Testis (tissue), 2 donors: ENCODE results near the gene MLXIP.

Experiments used
- CTCF ChIP-seq, 3 experiments: fragments of 450-650 bp in 2 of 3; fragments of 200-600 bp in 1 of 3; sonication (generic) in 1 of 3; IDR thresholded peaks; one replicate each; pipeline ENCODE4 v1.5.1; 2016 to 2019; ENCODE audit warnings: antibody characterized with exemption in 3 of 3, mild to moderate bottlenecking in 2 of 3, moderate library complexity in 1 of 3
- POLR2A ChIP-seq: fragments of 450-650 bp; IDR thresholded peaks from one replicate; pipeline ENCODE4 v1.6.1; 2017; ENCODE audit warnings: antibody characterized with exemption, mild to moderate bottlenecking, moderate library complexity

DNA sequence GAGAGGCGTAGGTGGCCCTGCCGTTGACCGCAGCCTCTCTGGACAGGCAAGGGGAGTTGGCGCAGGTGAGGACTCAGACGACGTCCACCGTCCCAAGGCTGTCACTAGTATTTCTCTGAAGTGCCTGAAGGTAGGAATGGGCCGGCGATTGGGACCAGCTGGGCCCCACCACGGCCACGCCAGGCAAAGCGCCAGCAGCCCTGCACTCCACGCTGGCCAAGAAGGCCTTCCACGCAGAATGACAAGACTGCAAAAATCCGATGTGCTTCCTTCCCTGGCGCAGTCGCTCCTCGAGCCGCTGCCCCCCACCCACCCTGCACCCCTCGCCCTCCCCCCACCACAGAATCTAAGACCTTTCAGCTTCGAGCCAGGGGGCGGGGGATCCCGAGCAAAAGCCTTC lies 17.3 kb upstream of the MLXIP start:
- TF ChIP-seq CTCF (IDR thresholded peaks at IDR 0.05) (no peak), POLR2A (no peak)
